WTC11 (cell line): ENCODE results near the gene PRKCE. TPM values are rescaled to one million over a fixed set of nuclear protein-coding genes. Genes with fewer than 3 reads are reported as not detected.

Experiments used
- ATAC-seq: fragments of 200-7000 bp; cut with Tn5 transposase; 2 replicates; pipeline ENCODE4 v1.10.0; 2021; ENCODE audit warnings: mild to moderate bottlenecking, moderate library complexity
- CTCF ChIA-PET: fragments of 300-600 bp; sonication (Branson Sonifier 250); formaldehyde crosslinking; loops from one replicate; lab custom pipeline; 2021; ENCODE audit warnings: antibody characterized with exemption; lab: Charles Lee
- POLR2A ChIA-PET: fragments of 350-600 bp; sonication (Branson Sonifier 250); formaldehyde crosslinking; loops from one replicate; lab custom pipeline; 2021; ENCODE audit warnings: antibody characterized with exemption; lab: Charles Lee
- DNase-seq: peaks from one replicate; pipeline ENCODE4 v3.0.0; 2021; ENCODE audit warnings: low spot score
- H3K27ac Mint-ChIP-seq: 2 replicates; pipeline ENCODE4 v1.8.0; 2021; ENCODE audit warnings: mixed read lengths
- H3K27me3 Mint-ChIP-seq: 2 replicates; pipeline ENCODE4 v1.8.0; 2021; ENCODE audit warnings: low read depth, mild to moderate bottlenecking, moderate library complexity, mixed read lengths
- H3K36me3 Mint-ChIP-seq: 2 replicates; pipeline ENCODE4 v1.8.0; 2021; ENCODE audit warnings: mixed read lengths
- H3K4me1 Mint-ChIP-seq: 2 replicates; pipeline ENCODE4 v1.8.0; 2022; ENCODE audit warnings: mixed read lengths
- H3K4me3 Mint-ChIP-seq: 2 replicates; pipeline ENCODE4 v1.8.0; 2021; ENCODE audit warnings: mild to moderate bottlenecking, moderate library complexity, mixed read lengths
- H3K9me3 Mint-ChIP-seq: 2 replicates; pipeline ENCODE4 v1.8.0; 2021; ENCODE audit warnings: mixed read lengths
- ATF6 ChIP-seq: sonication (generic); formaldehyde crosslinking; IDR thresholded peaks from 2 replicates; pipeline ENCODE4 v1.8.1; 2023; ENCODE audit warnings: mild to moderate bottlenecking, missing genetic modification reagents
- CDX4 ChIP-seq: fragments of 250-450 bp; sonication (Bioruptor Pico); IDR thresholded peaks from 2 replicates; pipeline ENCODE4 v1.9.0; 2021; ENCODE audit warnings: moderate library complexity, mild to moderate bottlenecking, inconsistent platforms, borderline replicate concordance
- CREB1 ChIP-seq: sonication (generic); formaldehyde crosslinking; IDR thresholded peaks from 2 replicates; pipeline ENCODE4 v1.8.0; 2023; ENCODE audit warnings: mild to moderate bottlenecking, missing genetic modification reagents
- E2F1 ChIP-seq: sonication (generic); formaldehyde crosslinking; IDR thresholded peaks from 2 replicates; pipeline ENCODE4 v1.8.0; 2022; ENCODE audit warnings: mild to moderate bottlenecking, missing genetic modification reagents
- ELF4 ChIP-seq: sonication (generic); formaldehyde crosslinking; IDR thresholded peaks from 2 replicates; pipeline ENCODE4 v1.8.1; 2022; ENCODE audit warnings: low read depth, mild to moderate bottlenecking, moderate library complexity, missing genetic modification reagents
- ETV6 ChIP-seq: sonication (generic); formaldehyde crosslinking; IDR thresholded peaks from 2 replicates; pipeline ENCODE4 v1.8.1; 2022; ENCODE audit warnings: mild to moderate bottlenecking, missing genetic modification reagents
- FOXP4 ChIP-seq: sonication (generic); formaldehyde crosslinking; IDR thresholded peaks from 2 replicates; pipeline ENCODE4 v1.8.0; 2022; ENCODE audit warnings: mild to moderate bottlenecking, missing genetic modification reagents
- GABPB1 ChIP-seq: sonication (generic); formaldehyde crosslinking; IDR thresholded peaks from 2 replicates; pipeline ENCODE4 v1.8.1; 2023; ENCODE audit warnings: mild to moderate bottlenecking, missing genetic modification reagents
- KAT7 ChIP-seq: sonication (generic); formaldehyde crosslinking; IDR thresholded peaks from 2 replicates; pipeline ENCODE4 v1.8.1; 2023; ENCODE audit warnings: missing genetic modification reagents, mild to moderate bottlenecking, borderline replicate concordance
- NFATC4 ChIP-seq: fragments of 250-450 bp; sonication (Bioruptor Pico); IDR thresholded peaks from 2 replicates; pipeline ENCODE4 v1.9.0; 2021; ENCODE audit warnings: mild to moderate bottlenecking
- NFE2L1 ChIP-seq: sonication (generic); formaldehyde crosslinking; IDR thresholded peaks from 2 replicates; pipeline ENCODE4 v1.8.1; 2023; ENCODE audit warnings: missing genetic modification reagents
- NFYB ChIP-seq: sonication (generic); formaldehyde crosslinking; conservative IDR thresholded peaks from 2 replicates; pipeline ENCODE4 v1.8.0; 2022; ENCODE audit warnings: low read depth, missing genetic modification reagents
- RELA ChIP-seq: sonication (generic); formaldehyde crosslinking; IDR thresholded peaks from 2 replicates; pipeline ENCODE4 v1.8.1; 2022; ENCODE audit warnings: missing genetic modification reagents, mild to moderate bottlenecking, borderline replicate concordance
- SMAD4 ChIP-seq: sonication (generic); formaldehyde crosslinking; IDR thresholded peaks from 2 replicates; pipeline ENCODE4 v1.8.0; 2022; ENCODE audit warnings: mild to moderate bottlenecking, missing genetic modification reagents
- TEAD1 ChIP-seq: sonication (generic); formaldehyde crosslinking; IDR thresholded peaks from 2 replicates; pipeline ENCODE4 v1.8.0; 2022; ENCODE audit warnings: mild to moderate bottlenecking, missing genetic modification reagents
- USF1 ChIP-seq: sonication (generic); formaldehyde crosslinking; IDR thresholded peaks from 2 replicates; pipeline ENCODE4 v1.8.0; 2022; ENCODE audit warnings: mild to moderate bottlenecking, missing genetic modification reagents
- USF2 ChIP-seq: sonication (generic); formaldehyde crosslinking; IDR thresholded peaks from 2 replicates; pipeline ENCODE4 v1.8.1; 2023; ENCODE audit warnings: mild to moderate bottlenecking, missing genetic modification reagents, moderate library complexity
- ZNF512 ChIP-seq: sonication (generic); formaldehyde crosslinking; IDR thresholded peaks from 2 replicates; pipeline ENCODE4 v1.8.1; 2022; ENCODE audit warnings: missing genetic modification reagents, borderline replicate concordance
- total RNA-seq: library from RNA; stranded (reverse); gene quantifications from 3 replicates; pipeline ENCODE4 v1.2.3, GENCODE V29; 2021

PRKCE gene
- total RNA-seq, 1 experiment from 2014 or later = 5.8 TPM

- Mint-ChIP-seq H3K27me3 (no peaks in the 10 kb centered on the region), H3K4me3 (no peak overlapping the region), H3K9me3 (peaks cover 12% of the 10 kb centered on the region), H3K36me3 (peaks cover 9% of the 10 kb centered on the region), H3K27ac (no peak overlapping the region), H3K4me1 (no peaks in the 10 kb centered on the region)
- ATAC-seq (no peak), DNase-seq (no peak)
- POLR2A ChIA-PET = no interaction called here
- TF ChIP-seq SMAD4 (CRISPR knock-in tag) (no peak), GABPB1 (CRISPR knock-in tag) (no peak), FOXP4 (CRISPR knock-in tag) (no peak), KAT7 (CRISPR knock-in tag) (no peak), USF2 (CRISPR knock-in tag) (no peak), ETV6 (CRISPR knock-in tag) (no peak), ELF4 (no peak), E2F1 (CRISPR knock-in tag) (no peak), NFATC4 (CRISPR knock-in tag) (no peak), NFE2L1 (CRISPR knock-in tag) (no peak), RELA (CRISPR knock-in tag) (no peak), NFYB (CRISPR knock-in tag) (no peak), TEAD1 (CRISPR knock-in tag) (no peak)
- CTCF ChIA-PET = no interaction called here
These were observed 54.6 kb downstream of the PRKCE start for GRCh38 chr2:45706033-45706432.

GRCh38 chr2:45707006-45707405, 55.5 kb downstream of the PRKCE start:
- H3K4me3 Mint-ChIP-seq = no peak overlapping the region
- ATAC-seq (no peak), DNase-seq (no peak)
- H3K27ac Mint-ChIP-seq = no peak overlapping the region
- H3K4me1 Mint-ChIP-seq = no peaks in the 10 kb centered on the region
- TF ChIP-seq ZNF512 (no peak), ETV6 (CRISPR knock-in tag) (no peak), NFATC4 (CRISPR knock-in tag) (no peak), CDX4 (CRISPR knock-in tag) (no peak), NFYB (CRISPR knock-in tag) (no peak), USF1 (no peak), ATF6 (CRISPR knock-in tag) (no peak), CREB1 (CRISPR knock-in tag) (no peak)
- ChIA-PET POLR2A (no interaction called here), CTCF (no interaction called here)
- peaks cover 12% of the 10 kb centered on the region for H3K9me3 Mint-ChIP-seq
- no peaks in the 10 kb centered on the region for H3K27me3 Mint-ChIP-seq
- peaks cover 9% of the 10 kb centered on the region for H3K36me3 Mint-ChIP-seq
